GM12873 (cell line): ENCODE measurements around the gene RANBP10.

Source experiments
- CTCF ChIP-seq: IDR thresholded peaks from 2 replicates; pipeline ENCODE4 v1.5.1; 2012; ENCODE audit warnings: low read depth, mild to moderate bottlenecking, moderate library complexity, low read length, control low read depth; ENCODE audit not compliant: insufficient read depth; ENCODE audit errors: missing control alignments

Gene RANBP10

GRCh38 chr16:67699265-67699664 lies 107.1 kb downstream of the RANBP10 start:
- no peak for TF ChIP-seq CTCF

GRCh38 chr16:67697422-67698185 lies 108.8 kb downstream of the RANBP10 start:
- no peak for TF ChIP-seq CTCF

- no peak for TF ChIP-seq CTCF
Measured at GRCh38 chr16:67694611-67695010, 111.7 kb downstream of the RANBP10 start.

GRCh38 chr16:67685388-67686112 lies 120.8 kb downstream of the RANBP10 start:
- TF ChIP-seq CTCF, result no peak

- no peak for TF ChIP-seq CTCF
Measured at GRCh38 chr16:67683767-67684166, 122.6 kb downstream of the RANBP10 start.

GRCh38 chr16:67679935-67680897 lies 126.1 kb downstream of the RANBP10 start:
- TF ChIP-seq CTCF, result no peak
